NAMALWA (cell line): ENCODE results near the gene ITGA1.
"Not testable (repeated sequence)": the region's sequence is repeated elsewhere in the genome, so short reads cannot be mapped to it uniquely, and the experiment has no call there.

Source experiments
- DNase-seq: peaks from one replicate; pipeline ENCODE4 v3.0.0-alpha.2; 2015; ENCODE audit warnings: low spot score

The ITGA1 gene

DNA sequence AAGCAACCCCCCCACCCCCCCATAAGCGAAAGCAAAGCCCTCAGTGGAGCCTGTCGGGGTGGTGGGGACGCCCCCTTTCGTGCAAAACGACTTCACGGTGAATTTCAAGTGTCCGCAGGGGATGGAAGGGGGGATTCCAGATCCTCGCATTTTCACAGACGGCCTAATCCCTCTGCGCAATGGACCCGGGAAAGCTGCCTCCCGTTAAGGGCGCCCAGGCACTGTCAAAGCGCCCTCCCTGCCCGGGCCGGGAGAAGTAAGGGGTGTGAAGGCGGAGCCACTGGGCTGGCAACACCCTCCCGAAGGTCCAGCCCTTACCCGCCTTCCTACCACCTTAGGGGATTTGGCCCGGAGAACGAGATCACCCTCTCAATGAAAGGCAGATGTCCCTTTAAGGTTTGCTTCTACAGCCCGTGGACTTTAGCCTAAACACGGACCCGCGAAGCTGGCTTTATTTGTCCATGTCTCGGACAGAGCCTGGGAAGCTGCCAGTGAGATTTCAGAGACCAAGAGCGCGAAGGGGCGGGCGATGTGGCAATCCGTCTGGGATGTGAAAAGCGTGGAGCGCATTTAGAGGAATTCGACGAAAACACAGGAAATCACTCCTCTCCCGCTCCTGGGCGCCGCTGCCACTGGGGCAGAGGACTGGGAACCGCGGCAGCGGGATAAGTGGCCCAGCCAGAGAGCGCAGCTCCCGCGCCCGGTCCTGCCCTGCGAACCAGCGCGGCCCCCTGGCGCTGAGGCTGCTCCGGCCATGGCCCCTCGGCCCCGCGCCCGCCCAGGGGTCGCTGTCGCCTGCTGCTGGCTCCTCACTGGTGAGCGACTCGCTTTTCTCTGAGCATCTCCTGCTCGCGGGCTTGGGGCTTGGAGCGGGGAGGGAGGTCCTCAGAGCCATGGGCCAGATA is at the start of gene ITGA1, which contains the start of gene PELO:
TSS of gene ITGA1 (plus strand) at position 317 of the 905 bp plus-strand sequence. CDS start at position 755, 438 bp downstream.
TSS of gene PELO (plus strand) at position 317 of the 905 bp plus-strand sequence. CDS start 12,479 bp downstream, outside the sequence.
- no peak for DNase-seq

DNA sequence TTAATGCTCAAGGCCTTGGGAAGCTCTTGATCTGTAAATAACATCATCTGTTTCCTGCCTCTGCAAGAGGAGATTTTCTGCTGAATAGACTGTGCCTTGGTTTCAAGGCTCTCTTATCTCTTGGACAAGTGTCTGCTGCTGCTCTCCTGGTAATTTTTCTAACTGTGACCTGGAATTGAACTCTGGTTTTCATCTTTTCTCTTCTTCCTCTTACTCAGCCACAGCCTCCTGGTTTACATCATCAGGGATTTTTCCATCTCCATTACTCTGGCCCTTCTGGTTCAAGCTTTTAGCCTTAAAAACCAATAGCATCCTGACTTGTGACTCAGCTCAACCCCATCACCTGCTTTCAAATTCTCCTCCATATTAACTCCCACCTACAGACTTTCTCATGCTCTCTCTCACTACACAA is 49.6 kb upstream of the ITGA1 start:
- no peak for DNase-seq

DNA sequence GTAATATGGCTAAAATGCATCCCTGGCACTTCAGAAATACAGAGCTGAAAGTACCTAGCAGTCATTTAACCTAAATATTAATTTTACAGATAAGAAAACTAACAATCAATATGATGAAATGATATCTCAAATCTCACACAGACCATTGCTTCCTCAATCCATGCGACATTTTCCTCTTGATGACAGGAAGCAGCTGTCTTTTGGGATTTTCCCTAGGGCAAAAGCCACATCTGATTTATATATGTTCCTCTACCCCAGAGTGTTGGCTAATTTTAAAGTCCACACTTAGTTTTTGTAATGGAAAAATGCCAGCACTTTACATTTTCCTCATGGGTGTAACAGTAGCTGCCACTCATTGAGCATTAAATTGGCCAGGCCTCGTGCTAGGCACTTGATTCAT is 47.7 kb upstream of the ITGA1 start:
- no peak for DNase-seq

DNA sequence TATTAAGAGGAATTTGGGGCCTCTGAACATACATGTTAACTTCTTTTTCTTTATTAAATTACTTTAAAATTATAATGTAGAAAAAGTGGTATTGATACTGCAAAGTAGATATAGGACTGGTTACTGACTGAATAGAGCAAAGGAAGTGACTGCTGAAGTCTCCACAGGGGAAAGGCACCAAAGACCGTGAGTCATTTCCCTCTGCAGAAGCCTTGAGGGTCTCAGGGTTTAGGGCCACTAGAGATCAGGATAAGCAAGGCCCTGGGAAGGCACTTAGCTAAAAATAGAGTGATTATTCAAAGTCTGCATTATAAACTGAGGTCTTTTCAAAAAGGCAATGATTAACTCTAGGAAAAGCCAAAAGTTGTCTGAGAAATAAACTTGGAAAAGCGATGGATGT is 44.7 kb upstream of the ITGA1 start:
- no peak for DNase-seq

DNA sequence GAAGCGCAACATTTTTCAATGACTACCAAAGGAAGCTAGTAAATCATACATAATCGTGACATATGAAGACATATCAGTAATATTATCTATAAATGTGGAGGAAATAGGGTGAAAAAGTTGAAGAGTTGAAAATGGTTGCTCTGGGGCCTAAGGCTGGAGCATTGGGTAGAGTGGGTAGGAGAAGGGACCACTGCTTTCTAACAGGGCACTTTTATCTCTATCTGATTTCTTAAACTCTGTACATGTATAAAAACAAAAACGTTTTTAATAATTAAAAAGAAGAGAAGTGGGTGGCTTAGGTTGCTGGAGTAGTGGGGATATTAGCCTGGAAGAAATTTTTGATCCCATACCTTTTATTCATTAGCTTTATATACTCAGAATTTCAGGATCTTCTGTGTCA is 44.2 kb upstream of the ITGA1 start:
- no peak for DNase-seq

DNA sequence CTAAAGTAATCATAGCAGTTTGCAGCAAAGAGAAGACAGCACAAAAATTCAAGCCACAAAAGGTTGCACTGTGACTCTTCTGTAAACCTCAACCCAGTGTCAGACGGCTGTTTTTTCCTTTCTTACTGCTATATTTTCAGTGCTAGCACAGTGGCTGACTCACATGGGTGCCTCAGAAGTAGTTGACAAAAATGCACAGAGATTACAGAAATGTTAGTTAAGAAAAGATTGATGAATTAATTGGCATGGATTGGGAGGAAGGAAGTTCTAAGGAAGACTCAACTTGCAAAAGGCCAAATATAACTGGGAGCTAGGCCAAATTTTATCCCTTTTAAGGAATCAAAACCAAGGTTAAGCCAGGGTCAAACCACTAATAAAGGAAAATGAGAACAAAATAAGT is 43.7 kb upstream of the ITGA1 start:
- DNase-seq = no peak

DNA sequence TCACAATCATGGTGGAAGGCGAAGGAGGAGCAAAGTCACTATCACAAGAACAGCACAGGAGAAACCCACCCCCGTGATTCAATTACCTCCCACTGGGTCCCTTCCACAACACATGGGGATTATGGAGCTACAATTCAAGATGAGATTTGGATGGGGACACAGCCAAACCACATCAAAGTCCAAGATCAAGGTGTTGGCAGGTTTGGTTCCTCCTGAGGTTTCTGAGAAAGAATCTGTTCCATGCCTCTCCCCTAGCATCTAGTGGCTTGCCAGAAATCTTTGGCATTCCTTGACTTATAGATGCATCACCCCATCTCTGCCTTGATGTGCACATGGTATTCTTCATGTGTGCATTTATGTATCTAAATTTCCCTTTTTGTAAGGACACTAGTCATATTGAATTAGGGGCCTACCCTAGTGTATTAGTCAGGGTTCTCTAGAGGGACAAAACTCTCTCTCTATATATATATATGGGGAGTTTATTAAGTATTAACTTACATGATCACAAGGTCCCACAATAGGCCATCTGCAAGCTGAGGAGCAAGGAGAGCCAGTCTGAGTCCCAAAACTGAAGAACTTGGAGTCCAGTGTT is 42.8 kb upstream of the ITGA1 start:
- DNase-seq = not testable (repeated sequence)

DNA sequence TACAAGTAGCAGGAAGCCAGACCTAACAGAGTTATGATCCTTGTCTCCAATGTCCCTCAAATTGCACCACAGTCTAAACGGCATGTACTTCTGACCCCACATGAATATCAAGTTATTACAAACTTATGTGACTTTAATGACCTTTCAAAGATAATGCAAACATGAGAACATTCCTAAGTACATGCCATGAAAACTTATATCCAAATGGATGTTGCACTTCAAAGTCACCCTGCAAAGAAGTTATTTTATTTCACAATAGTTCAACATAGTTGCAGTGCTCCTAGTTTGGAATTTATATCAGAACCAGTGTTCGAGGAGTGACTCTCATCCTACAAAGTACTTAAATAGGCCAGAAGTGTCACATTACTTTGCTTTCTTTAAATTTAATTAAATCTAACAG is 41.2 kb upstream of the ITGA1 start:
- DNase-seq = no peak

DNA sequence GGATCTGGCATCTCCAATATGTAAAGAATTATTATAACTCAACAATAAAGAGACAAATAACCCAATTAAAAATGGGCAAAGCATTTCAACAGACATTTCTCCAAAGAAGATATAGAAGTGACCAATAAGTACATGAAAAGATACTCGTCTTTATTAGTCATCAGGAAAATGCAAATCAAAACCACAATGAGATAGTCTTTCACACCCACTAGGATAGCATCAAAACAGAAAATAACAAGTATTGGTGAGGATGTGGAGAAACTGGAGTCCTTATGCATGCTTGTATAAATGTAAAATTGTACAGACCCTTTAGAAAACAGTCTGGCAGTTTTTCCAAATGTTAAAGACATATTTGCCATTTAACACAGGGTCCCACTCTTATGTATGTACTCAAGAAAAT is 39.1 kb upstream of the ITGA1 start:
- DNase-seq = no peak

DNA sequence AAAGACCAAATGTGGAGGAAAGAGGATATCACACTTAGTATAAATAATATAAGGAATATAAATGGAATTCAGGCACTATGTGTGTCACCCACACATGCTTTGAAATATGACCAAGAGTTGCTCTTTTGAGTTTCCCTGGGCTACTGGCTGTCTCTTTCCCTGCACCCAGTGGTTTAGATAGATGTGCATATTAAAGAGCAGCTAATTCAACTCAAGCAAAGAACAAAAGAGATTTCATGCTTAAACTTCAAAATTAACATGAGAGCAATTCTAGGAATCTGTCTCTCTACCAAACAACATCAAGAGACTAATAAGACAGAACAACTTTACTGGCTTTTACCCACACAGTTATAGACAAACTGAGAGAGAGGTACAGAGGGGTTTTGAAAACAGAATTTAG is 38.0 kb upstream of the ITGA1 start:
- no peak for DNase-seq

DNA sequence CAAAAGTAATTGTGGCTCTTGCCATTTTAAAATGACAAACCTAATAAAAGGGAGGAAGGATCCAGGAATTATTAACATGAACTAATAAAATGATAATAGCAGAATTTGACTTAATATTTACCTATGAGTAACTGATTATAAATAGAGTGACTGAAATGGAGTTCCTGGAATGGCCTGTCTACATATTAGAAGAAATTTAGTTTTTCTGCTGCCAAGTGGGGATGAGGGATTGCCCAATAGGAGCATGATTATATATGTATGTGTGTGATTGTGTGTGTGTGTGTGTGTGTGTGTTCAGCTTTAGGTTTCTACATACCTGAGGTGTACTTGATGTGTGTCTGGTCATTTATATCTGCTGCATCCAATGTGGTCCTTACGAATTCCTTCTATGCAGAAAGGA is 36.6 kb upstream of the ITGA1 start:
- no peak for DNase-seq

DNA sequence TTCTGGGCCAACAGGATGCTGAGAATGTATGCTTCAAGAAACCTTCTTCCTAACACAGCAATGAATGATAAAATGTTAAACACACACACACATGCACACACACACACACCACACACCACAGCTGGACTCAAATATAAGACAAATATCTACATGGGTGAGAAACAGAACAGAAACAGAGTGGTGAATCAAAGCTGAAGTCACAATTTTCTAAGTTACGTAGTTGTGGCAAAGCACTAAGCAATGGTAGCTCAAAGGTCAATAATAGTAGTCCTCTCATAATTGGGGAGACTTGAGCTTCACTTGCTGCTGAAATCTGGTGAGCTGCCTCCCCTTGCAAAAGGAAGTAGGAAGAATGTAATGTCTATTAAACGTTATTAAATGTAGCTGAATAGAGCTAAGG is 33.7 kb upstream of the ITGA1 start:
- no peak for DNase-seq

DNA sequence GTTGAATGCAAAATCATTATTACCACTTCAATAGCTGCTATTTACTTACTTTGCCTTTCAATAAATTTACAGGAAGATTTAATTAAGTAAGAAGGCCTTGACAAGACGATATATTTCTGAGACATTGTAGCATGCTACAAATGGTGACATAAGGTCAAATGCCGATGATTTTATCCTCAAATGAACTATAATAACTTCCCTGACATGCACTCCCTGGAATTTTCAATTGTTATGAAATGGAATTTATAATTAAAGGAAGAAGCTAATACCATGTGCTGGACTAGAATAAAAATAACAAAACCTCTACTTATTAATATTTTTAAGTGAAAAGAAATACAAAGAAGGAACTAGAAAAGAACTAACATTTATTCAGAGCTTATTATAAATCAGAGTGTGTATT is 30.2 kb upstream of the ITGA1 start:
- DNase-seq = no peak

DNA sequence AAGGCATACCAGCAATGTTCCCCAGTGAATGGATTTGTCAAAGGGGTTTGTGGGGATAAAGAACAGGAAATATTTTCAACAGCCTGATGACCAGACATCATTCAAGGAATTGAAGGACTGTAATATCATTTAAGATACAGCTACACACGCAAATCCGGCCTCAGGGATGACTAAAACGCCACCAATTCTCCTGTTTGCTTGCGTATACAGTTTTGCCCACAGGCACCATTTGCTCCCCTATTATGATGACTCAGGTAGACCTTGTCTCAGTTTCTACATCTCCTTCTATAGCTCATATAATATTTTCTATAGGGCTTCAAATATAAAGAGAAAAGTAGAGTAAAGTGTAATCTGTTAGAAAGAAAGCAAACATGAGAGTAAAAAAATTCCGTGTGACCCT is 29.7 kb upstream of the ITGA1 start:
- no peak for DNase-seq

DNA sequence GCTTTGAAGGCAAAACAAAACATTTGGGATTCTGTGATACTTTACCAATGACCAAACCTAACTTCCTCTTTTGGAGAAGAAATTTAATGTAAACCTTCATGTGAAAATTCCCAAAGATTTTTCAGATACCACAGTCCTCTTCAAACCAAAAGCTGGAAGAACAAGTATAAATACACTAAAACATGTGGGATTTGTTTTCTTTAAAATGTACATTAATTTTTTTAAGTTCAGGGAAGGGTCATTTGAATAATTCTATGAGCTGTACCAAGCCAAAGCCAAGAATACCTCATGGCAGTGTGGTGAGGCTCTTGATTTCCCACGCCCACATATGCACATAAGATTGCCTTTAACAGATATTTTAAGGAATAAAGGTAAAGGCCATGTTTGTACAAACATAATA is 28.4 kb upstream of the ITGA1 start:
- DNase-seq = no peak

DNA sequence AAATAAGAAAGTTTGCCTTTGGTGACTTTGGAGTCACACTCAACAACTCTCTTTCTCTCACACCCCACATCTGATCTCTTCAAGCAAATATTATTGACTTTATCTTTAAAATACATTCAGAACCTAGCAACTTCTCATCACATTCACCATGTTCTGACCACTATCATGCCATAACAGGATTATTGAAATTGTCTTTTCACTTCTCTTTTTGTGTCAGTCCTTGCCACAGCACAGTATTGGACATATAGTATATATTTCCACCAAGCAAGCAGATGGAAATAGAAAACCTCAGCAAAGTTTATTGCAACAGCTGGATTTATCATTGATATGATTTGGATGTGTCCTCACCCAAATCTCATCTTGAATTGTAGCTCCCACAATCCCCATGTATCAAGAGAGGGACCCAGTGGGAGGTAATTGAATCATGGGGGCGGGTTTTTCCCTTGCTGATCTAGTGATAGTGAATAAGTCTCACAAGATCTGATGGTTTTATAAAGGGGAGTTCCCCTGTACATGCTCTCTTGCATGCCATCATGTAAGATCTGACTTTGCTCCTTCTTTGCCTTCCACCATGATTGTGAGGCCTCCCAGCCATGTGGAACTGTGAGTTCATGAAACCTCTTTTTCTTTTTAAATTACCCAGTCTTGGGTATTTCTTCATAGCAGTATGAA is 26.9 kb upstream of the ITGA1 start:
- no peak for DNase-seq

DNA sequence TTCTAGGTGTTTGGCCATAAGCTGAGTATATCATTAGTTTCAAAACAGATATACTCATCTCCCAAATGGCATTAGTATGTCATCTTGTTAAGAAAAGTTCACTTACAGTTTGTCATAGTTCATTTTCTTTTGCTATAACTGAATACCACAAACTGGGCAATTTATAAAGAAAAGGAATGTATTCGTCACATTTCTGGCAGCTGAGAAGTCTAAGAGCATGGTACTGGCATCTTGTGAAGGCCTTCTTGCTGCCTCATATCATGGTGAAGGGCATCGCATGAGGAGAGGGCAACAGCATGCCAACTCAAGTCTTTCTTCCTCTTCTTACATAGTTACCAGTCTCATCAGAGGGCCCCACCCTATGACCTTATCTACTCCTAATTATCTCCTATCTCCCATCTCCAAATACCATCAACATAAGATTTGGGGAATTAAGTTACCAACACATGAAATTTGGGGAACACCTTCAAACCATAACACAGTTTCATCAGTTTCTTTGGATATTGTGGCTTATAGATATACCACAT is 20.4 kb upstream of the ITGA1 start:
- no peak for DNase-seq

DNA sequence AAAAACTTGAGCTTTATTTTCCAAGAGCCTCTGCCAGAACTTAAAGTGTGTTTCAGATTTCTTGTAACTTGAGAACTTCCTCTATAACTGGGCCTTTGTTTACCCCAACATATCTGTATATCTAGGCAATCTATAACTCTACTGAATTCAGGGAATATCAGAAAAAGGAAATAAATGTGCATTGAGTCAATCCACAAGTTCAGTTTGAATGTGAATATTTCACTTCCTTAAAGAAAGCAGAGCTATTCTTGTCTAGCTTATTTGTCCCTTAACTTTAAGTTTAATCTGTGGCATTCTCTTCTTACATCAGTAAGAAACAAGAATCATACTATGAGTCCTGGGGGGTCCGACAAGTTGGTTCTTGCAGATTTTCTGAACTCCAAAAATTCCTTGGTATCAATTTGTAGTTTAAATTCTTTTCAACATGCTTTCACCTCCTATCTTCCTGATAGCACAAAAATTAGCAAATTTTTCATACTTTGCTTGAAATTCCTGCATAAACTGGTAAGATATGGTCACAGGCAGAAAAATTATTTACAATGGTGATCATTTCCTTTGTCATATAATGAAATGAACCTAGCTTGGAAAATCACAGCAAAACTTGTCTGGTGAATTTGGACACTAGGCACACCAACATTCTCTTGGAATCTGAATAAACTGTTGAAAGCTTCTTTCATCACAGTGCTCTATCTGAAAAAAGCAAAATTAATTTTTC is 19.8 kb upstream of the ITGA1 start:
- DNase-seq = no peak

DNA sequence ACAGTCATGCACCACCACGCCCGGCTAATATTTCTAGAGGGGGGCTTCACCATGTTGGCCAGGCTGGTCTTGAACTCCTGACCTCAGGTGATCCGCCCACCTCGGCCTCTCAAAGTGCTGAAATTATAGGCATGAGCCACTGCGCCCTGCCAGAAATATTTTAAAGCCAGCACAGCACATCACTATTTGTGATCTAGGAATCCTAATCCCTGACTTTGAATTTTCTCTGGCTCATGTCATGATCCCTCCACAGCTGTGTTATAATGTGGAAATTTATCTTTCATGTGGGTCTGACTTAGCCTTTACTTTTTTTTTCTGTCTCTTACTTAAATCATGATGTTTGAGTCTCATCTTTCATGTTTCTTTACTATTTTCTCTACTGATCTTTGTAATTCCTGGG is 18.7 kb upstream of the ITGA1 start:
- DNase-seq = no peak

DNA sequence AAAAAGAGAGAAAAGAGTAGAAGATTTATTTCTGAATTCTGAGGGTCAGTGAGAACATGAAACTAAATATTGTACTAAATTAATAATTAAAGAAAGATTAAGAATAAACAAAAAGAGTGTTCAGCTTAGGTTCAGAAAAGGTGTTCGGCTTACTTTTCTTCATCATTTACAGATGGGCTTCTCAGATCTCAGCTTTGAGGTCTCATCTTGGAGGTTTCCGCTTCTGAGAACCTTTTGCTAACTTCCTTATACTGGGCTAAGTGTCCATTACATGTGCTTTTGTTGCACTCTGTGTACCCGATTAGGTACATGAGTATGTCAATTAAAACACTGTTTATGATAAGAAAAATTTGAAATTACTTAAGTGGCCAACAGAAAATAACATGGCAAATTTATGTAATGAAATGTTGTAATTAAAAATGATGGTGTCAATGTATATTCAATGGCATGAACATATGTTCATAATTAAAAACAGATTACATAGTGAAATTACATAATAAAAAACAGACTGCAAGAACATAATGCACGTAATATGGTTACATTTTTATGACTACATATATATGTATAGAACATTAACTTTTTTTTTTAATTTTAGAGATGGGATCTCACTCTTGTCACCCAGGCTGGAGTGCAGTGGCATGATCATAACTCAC is 17.3 kb upstream of the ITGA1 start:
- no peak for DNase-seq

DNA sequence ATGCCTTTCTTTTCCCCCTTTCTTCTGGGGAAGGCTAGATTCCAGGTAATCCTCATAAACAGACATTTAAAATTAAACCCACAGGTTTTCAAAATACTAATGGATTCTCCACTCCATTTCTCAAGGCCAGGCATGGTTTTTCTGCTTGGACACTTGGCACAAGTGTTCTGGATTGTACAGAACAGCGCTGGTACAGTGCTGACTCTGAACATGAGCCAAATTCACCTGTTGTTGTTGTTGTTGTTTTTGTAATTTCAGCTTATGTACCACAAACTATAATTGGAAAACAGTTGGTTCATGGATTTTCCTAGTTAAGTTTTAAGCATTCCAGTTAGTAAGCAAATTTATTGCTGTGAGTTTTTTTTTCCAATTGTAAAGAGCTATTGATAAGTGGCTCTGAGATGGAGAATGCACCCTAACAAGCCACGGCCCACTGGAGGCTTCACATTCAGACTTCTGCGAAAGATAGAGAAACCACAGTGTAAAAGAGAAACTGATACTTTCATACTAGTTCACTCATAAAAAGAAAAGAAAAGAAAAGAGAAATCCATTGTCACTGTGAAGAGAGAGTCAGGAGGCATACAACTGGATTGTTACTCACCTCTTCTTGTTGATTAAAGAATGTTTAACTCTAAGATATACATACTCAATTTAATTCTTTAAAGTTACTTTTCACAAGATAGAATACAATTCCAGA is 16.2 kb upstream of the ITGA1 start:
- DNase-seq = no peak
